SH-SY5Y (cell line): ENCODE results near the gene ZNF787.

Experiments
- GATA2 ChIP-seq: IDR thresholded peaks from 2 replicates; pipeline ENCODE4 v1.6.1; 2011; ENCODE audit warnings: mild to moderate bottlenecking, low read depth, low read length
- GATA3 ChIP-seq: IDR thresholded peaks from 2 replicates; pipeline ENCODE4 v1.6.1; 2011; ENCODE audit warnings: low read depth, mild to moderate bottlenecking, low read length, moderate library complexity

- TF ChIP-seq GATA2 (no peak), GATA3 (no peak)
These were observed 3.2 kb downstream of the ZNF787 start for GRCh38 chr19:56117889-56118288.
